Activated CD8-positive, alpha-beta T cell treated with anti-CD3 and anti-CD28 coated beads for 36 hours (primary cell): ENCODE data around the gene ZNF366. TPM values are rescaled to one million over a fixed set of nuclear protein-coding genes. Genes with fewer than 3 reads are reported as not detected.

ENCODE experiments used
- ATAC-seq: fragments of 200-7000 bp; cut with Tn5 transposase; one replicate; pipeline ENCODE4 v1.10.0; 2021; ENCODE audit warnings: mild to moderate bottlenecking, moderate library complexity
- CTCF ChIA-PET: fragments of 350-600 bp; sonication (Branson Sonifier 250); formaldehyde crosslinking; loops from one replicate; lab custom pipeline; 2021; ENCODE audit warnings: antibody characterized with exemption; lab: Charles Lee
- POLR2A ChIA-PET: fragments of 350-600 bp; sonication (Branson Sonifier 250); formaldehyde crosslinking; loops from one replicate; lab custom pipeline; 2021; ENCODE audit warnings: antibody characterized with exemption; lab: Charles Lee
- DNase-seq: peaks from one replicate; pipeline ENCODE4 v3.0.0-alpha.2; 2020
- H3K27ac Mint-ChIP-seq: one replicate; pipeline ENCODE4 v1.8.0; 2021; ENCODE audit warnings: mild to moderate bottlenecking, mixed read lengths
- H3K27me3 Mint-ChIP-seq: one replicate; pipeline ENCODE4 v1.8.0; 2021; ENCODE audit warnings: mixed read lengths
- H3K36me3 Mint-ChIP-seq: one replicate; pipeline ENCODE4 v1.8.0; 2021; ENCODE audit warnings: low read depth, mixed read lengths
- H3K4me1 Mint-ChIP-seq: one replicate; pipeline ENCODE4 v1.8.0; 2021; ENCODE audit warnings: low read depth, mixed read lengths
- H3K4me3 Mint-ChIP-seq: one replicate; pipeline ENCODE4 v1.8.0; 2021; ENCODE audit warnings: mild to moderate bottlenecking, moderate library complexity, mixed read lengths
- H3K9me3 Mint-ChIP-seq: one replicate; pipeline ENCODE4 v1.8.0; 2021; ENCODE audit warnings: mixed read lengths
- CTCF ChIP-seq: fragments of 200-600 bp; IDR thresholded peaks from one replicate; pipeline ENCODE4 v1.8.0; 2022; ENCODE audit warnings: antibody characterized with exemption, mild to moderate bottlenecking
- intact Hi-C: fragments of 100-400 bp; cut with micrococcal nuclease; formaldehyde crosslinking; loops from one replicate; pipeline ENCODE4 v1.10.0; 2022
- total RNA-seq, 2 experiments: library from RNA; stranded (reverse); gene quantifications; one replicate each; pipeline ENCODE4 v1.2.3, GENCODE V29; 2021

The ZNF366 gene
- total RNA-seq, 2 experiments from 2014 or later: not detected

GRCh38 chr5:72460413-72460812 lies 46.8 kb downstream of the ZNF366 start:
- TF ChIP-seq CTCF: no peak
- no peaks in the 10 kb centered on the region for H3K36me3 Mint-ChIP-seq
- no peaks in the 10 kb centered on the region for H3K9me3 Mint-ChIP-seq
- no peak overlapping the region for H3K4me3 Mint-ChIP-seq
- no peak overlapping the region for H3K27ac Mint-ChIP-seq
- no peak for DNase-seq
- intact Hi-C loops: no loop called here
- ChIA-PET CTCF (no interaction called here), POLR2A (no interaction called here)
- ATAC-seq: no peak
- peaks cover 2% of the 10 kb centered on the region for H3K27me3 Mint-ChIP-seq
- peaks cover 4% of the 10 kb centered on the region for H3K4me1 Mint-ChIP-seq

GRCh38 chr5:72459913-72460312 lies 47.3 kb downstream of the ZNF366 start:
- no peaks in the 10 kb centered on the region for H3K9me3 Mint-ChIP-seq
- no peaks in the 10 kb centered on the region for H3K27me3 Mint-ChIP-seq
- ATAC-seq: no peak
- intact Hi-C loops: no loop called here
- H3K4me1 Mint-ChIP-seq: peaks cover 4% of the 10 kb centered on the region
- POLR2A ChIA-PET: no interaction called here
- H3K4me3 Mint-ChIP-seq: no peak overlapping the region
- no peak overlapping the region for H3K27ac Mint-ChIP-seq
- CTCF ChIA-PET: no interaction called here
- no peak for TF ChIP-seq CTCF
- H3K36me3 Mint-ChIP-seq: no peaks in the 10 kb centered on the region
- DNase-seq: no peak

DNA sequence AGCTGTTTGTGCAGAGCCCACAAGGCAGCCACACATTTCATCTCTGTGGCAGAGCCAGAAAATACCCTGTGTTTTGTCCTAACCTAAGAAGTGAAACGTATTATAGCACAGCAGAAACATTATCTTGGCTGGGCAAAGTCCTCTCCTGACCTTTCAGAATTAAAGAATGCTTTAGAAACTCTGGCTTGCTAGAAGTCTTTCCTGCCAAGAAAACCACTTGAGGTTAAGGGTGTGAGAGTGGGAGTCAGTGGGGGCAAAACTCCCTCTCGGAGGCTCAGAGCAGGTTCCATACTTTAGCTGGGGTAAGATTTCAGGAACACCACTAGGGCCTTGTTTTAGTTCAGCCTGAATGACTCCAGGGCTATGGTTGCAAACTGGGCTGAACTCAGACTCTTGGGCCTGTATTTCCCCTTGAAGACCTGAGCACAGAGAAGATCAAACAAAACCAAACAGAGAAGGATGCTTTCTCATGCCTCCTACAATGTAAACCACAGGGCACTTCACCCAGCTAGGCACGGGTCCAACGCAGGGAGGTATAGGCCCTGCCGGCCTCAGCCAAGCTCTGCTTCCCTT lies 48.0 kb downstream of the ZNF366 start:
- H3K27me3 Mint-ChIP-seq: no peaks in the 10 kb centered on the region
- no peaks in the 10 kb centered on the region for H3K9me3 Mint-ChIP-seq
- H3K27ac Mint-ChIP-seq: no peak overlapping the region
- ChIA-PET CTCF (no interaction called here), POLR2A (no interaction called here)
- no peak for DNase-seq
- H3K4me3 Mint-ChIP-seq: no peak overlapping the region
- TF ChIP-seq CTCF: no peak
- H3K36me3 Mint-ChIP-seq: no peaks in the 10 kb centered on the region
- intact Hi-C loops: no loop called here
- peaks cover 4% of the 10 kb centered on the region for H3K4me1 Mint-ChIP-seq
- ATAC-seq: no peak

GRCh38 chr5:72458407-72458806 lies 48.8 kb downstream of the ZNF366 start:
- Mint-ChIP-seq H3K36me3 (no peaks in the 10 kb centered on the region), H3K27me3 (no peaks in the 10 kb centered on the region), H3K27ac (no peak overlapping the region), H3K4me1 (peaks cover 4% of the 10 kb centered on the region), H3K4me3 (no peak overlapping the region), H3K9me3 (no peaks in the 10 kb centered on the region)
- ATAC-seq (no peak), DNase-seq (no peak)
- intact Hi-C loops: no loop called here
- ChIA-PET CTCF (no interaction called here), POLR2A (no interaction called here)
- no peak for TF ChIP-seq CTCF

GRCh38 chr5:72457491-72457890 lies 49.7 kb downstream of the ZNF366 start:
- Mint-ChIP-seq H3K27me3 (no peaks in the 10 kb centered on the region), H3K27ac (no peak overlapping the region), H3K4me3 (no peak overlapping the region), H3K36me3 (no peaks in the 10 kb centered on the region), H3K9me3 (no peaks in the 10 kb centered on the region), H3K4me1 (peaks cover 4% of the 10 kb centered on the region)
- TF ChIP-seq CTCF: no peak
- intact Hi-C loops: no loop called here
- DNase-seq (no peak), ATAC-seq (no peak)
- ChIA-PET POLR2A (no interaction called here), CTCF (no interaction called here)
